Activated CD4-positive, alpha-beta T cell treated with anti-CD3 and anti-CD28 coated beads, Interleukin-10, Interleukin-2, amounts not matched to agents 100 ng/mL and 50 ng/mL, durations not matched to agents 16 hours and 8 hours (primary cell): ENCODE measurements around the gene FNDC11.
"Not testable (repeated sequence)": the region's sequence is repeated elsewhere in the genome, so short reads cannot be mapped to it uniquely, and the experiment has no call there.

Experiments
- DNase-seq: peaks from one replicate; pipeline ENCODE4 v3.0.0-alpha.2; 2020

Gene FNDC11, protein sequence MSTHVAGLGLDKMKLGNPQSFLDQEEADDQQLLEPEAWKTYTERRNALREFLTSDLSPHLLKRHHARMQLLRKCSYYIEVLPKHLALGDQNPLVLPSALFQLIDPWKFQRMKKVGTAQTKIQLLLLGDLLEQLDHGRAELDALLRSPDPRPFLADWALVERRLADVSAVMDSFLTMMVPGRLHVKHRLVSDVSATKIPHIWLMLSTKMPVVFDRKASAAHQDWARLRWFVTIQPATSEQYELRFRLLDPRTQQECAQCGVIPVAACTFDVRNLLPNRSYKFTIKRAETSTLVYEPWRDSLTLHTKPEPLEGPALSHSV

GRCh38 chr20:63553933-63554290 lies at the start of gene FNDC11:
FNDC11 (plus strand) TSS chr20:63554159; CDS start chr20:63555664, 1,505 bp downstream.
- no peak for DNase-seq

DNA sequence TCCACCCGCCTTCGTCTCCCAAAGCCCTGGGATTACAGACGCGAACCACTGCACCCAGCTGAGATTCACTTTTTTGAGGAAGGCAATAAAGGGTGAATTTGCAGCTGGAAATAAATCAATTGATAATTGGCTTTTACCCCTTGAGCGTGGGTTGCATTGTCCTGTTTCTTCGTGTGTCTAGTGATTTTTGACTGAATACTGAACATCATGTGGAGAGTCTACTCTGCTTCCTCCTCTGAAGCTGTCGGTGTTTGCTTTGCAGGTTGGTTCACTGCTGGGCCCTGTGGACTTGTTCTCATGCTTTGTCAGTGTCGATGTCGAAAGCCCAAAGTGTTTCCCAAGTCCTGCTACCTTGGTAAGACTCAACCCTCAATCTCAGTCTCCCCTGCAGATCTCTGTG lies 49.3 kb upstream of the FNDC11 start:
- DNase-seq, result no peak

- DNase-seq, result no peak
Measured at GRCh38 chr20:63505281-63505680, 48.7 kb upstream of the FNDC11 start.

GRCh38 chr20:63505723-63506122 lies 48.2 kb upstream of the FNDC11 start:
- no peak for DNase-seq

GRCh38 chr20:63507083-63507743 lies 46.7 kb upstream of the FNDC11 start:
- no peak for DNase-seq

DNA sequence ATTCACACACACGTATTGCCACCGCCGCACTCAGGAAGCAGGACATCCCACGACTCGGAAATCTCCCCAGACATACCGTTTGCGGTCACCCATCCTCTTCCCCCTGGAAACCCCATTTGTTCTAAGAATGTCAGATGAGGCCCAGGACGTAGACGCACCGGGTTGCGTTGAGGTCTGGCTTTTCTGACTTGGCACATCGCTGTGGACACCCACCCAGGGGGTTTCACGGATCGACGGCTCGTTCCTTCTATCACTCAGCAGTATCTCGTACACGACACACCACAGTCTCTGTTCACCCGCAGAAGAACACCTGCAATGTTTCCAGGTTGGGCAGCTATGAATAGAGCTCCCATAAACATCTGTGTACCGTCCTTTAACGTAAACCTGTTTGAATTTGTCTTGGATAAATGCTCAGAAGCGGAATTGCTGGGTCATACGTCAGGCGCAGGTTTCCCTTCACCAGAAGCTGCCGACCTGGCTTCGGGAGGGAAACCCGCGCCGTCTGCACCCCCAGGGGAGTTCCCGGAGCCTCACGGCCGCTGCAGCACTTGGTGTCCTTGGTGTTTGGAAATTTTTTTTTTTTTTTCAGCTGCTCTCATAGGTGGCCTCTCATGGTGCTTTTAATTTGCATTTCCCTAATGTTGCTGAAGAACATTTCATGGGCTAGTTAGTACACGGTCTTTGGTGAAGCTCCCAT lies 45.7 kb upstream of the FNDC11 start:
- no peak for DNase-seq

DNA sequence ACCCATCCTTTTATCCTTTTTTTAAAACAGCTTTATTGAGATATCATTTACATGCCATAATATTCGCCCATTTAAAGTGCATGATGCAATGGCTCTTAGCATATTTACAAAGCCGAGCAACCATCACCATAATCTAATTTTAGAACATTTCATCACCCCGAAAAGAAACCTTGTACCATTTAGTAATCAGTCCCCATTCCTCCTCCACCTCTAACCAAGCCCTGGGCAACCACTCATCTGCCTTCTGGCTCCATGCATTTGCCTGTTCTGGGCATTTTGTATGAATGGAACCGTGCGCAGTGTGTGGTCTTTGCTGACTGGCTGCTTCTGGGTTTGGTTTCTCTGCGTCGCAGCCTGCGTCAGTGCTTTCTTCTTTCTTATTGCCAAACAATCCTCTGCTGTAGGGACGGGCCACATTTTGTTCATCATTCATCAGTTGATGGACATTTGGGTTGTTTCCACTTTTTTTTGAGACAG lies 44.8 kb upstream of the FNDC11 start:
- DNase-seq, result no peak

- no peak for DNase-seq
Measured at GRCh38 chr20:63513207-63513606, 40.8 kb upstream of the FNDC11 start.

DNA sequence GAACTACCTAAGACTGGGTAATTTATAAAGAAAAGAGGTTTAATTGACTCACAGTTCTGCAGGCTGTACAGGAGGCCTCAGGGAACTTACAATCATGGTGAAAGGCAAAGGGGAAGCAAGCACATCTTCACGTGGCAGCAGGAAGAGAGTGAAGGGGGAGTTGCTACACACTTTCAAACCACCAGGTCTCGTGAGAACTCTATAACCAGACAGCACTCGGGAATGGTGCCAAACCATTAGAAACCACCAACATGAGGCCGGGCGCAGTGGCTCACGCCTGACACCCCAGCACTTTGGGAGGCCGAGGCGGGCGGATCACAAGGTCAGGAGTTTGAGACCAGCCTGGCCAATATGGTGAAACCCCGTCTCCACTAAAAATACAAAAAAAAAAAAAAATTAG lies 39.4 kb upstream of the FNDC11 start:
- not testable (repeated sequence) for DNase-seq

GRCh38 chr20:63517376-63518309 lies 36.3 kb upstream of the FNDC11 start:
- no peak for DNase-seq

- no peak for DNase-seq
Measured at GRCh38 chr20:63518351-63518861, 35.6 kb upstream of the FNDC11 start.

DNA sequence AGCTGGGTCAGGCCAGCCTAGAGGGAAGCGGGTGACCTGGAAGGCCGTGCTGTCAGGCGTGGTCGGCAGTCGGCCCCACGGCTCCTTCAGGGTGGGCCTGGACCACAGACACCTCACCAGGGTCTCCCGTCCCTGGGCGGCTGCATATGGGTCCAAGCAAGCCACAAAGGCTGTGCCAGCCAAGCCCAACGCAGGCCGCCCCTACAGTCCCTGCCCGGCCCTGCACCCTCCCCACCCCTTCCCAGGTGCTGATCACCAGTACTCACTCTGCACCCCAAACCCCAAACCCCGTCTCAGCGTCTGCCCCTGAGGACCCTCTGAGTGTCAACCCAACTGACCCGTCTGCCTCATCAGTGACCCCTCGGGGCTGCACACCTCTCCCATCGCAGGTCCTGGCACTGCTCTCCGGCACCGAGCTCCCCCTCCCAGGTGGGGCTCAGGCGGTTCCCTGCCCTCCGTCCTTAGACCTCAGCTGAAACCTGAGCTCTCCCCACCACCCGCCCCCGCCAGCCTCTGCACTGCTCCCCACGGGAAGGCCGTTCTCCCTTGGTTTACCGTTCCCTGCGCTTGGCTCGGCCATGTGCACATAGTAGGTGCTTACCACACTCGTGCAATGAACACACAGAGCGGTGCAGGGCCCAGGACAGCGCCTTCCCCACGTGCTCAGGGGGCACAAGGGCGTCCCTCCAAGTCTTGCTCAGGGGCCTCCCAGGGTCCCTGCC lies 34.9 kb upstream of the FNDC11 start:
- DNase-seq, result no peak

- DNase-seq, result peak; percentile 60
Measured at GRCh38 chr20:63519668-63520503, 34.1 kb upstream of the FNDC11 start.

GRCh38 chr20:63520504-63520933 lies 33.4 kb upstream of the FNDC11 start, which contains the start of gene PPDPF:
PPDPF (plus strand) TSS chr20:63520765; CDS start chr20:63521309, 544 bp downstream.
- peak; percentile 91 for DNase-seq

GRCh38 chr20:63520934-63521601 lies 32.9 kb upstream of the FNDC11 start:
- peak; percentile 80 for DNase-seq

GRCh38 chr20:63521602-63522001 lies 32.4 kb upstream of the FNDC11 start:
- DNase-seq, result no peak

- no peak for DNase-seq
Measured at GRCh38 chr20:63522091-63522868, 31.7 kb upstream of the FNDC11 start.

DNA sequence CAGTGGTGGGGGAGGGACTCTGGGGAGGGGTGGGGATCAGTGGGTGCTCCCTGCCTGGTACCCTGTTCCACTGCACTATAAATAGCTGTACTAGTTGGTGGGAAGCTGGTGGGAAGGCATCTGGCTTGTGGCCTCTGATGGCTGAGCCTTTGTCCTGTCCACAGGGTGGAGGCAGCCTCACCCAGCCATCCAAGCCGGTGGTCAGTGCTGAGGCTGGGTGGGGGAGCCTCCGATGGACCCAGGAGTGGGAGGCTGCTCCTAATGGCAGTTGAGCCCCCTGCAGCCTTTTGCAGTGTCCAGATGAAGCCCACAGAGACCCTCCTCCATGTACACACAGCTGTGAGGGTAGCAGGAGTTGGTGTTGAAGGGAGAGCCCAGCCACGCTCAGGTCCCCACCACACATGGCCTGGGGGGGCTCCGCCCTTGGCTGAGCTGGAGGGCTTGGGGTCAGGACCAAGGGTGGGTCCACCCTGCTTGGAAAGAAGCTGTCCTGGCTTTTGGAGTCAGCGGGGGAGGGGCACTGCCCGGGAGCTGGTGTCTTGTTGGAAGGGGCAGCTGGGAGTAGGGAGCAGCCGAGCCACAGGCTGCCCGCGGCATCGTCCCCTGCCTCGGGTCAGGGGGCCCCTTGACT lies 30.9 kb upstream of the FNDC11 start:
- no peak for DNase-seq

- DNase-seq, result no peak
Measured at GRCh38 chr20:63525185-63525584, 28.8 kb upstream of the FNDC11 start.
